Endothelial cell of umbilical vein (primary cell): ENCODE results near the gene SDCCAG8. TPM values are rescaled to one million over a fixed set of nuclear protein-coding genes. Genes with fewer than 3 reads are reported as not detected.

Experiments used
- BruUV-seq: library from RNA; stranded (reverse); fragments of 400-500 nt; replicated peaks from 2 replicates; lab custom pipeline; 2021; lab: Mats Ljungman, UMichigan
- CTCF ChIA-PET: fragments of 300-600, 350-600 bp; sonication (Branson Sonifier 250); formaldehyde crosslinking; loops from one replicate; lab custom pipeline; 2021; ENCODE audit warnings: antibody characterized with exemption, inconsistent platforms; lab: Charles Lee
- POLR2A ChIA-PET: fragments of 300-600, 350-600 bp; sonication (Branson Sonifier 250); formaldehyde crosslinking; loops from one replicate; lab custom pipeline; 2021; ENCODE audit warnings: antibody characterized with exemption, inconsistent platforms; lab: Charles Lee
- DNase-seq: peaks from one replicate; pipeline ENCODE4 v3.0.0-alpha.2; 2011; ENCODE audit warnings: low read depth, low spot score
- FAIRE-seq: peaks from 2 replicates; lab custom pipeline; 2011; peaks lifted over from hg19 to GRCh38; lab: Jason Lieb, UNC
- H2AFZ ChIP-seq: 2 replicates; pipeline ENCODE4 v1.6.0; 2012; ENCODE audit warnings: low read depth, low read length, control low read depth, inconsistent platforms
- H3K27ac ChIP-seq: 2 replicates; pipeline ENCODE4 v1.5.1; 2011; ENCODE audit warnings: low read depth, mild to moderate bottlenecking, control low read depth, low read length, moderate library complexity; ENCODE audit not compliant: insufficient read depth
- H3K27me3 ChIP-seq, 2 experiments: 2 replicates each; pipeline versions ENCODE4 v1.6.0 to v1.6.1; 2011; ENCODE audit warnings: low read length in 2 of 2, mixed read lengths in 1 of 2; ENCODE audit not compliant: control insufficient read depth in 2 of 2, insufficient read depth in 2 of 2
- H3K36me3 ChIP-seq, 2 experiments: 2 replicates in 1 of 2; 3 replicates in 1 of 2; pipeline ENCODE4 v1.5.1; 2011; ENCODE audit warnings: low read length in 2 of 2, mild to moderate bottlenecking in 1 of 2, moderate library complexity in 1 of 2; ENCODE audit not compliant: control insufficient read depth in 2 of 2, insufficient read depth in 2 of 2; ENCODE audit errors: extremely low read depth in 1 of 2
- H3K4me1 ChIP-seq: 3 replicates; pipeline ENCODE4 v1.5.1; 2011; ENCODE audit warnings: mild to moderate bottlenecking, low read length; ENCODE audit not compliant: control insufficient read depth, insufficient read depth; ENCODE audit errors: extremely low read depth
- H3K4me2 ChIP-seq: 2 replicates; pipeline ENCODE4 v1.6.1; 2011; ENCODE audit warnings: low read length, control low read depth, mixed read lengths; ENCODE audit not compliant: insufficient read depth
- H3K4me3 ChIP-seq, 3 experiments: fragments of 200-600 bp in 1 of 3; sonication (generic), shearing (Covaris generic) in 1 of 3; replicated peaks in 1 of 3; 2 replicates each; pipeline ENCODE4 v1.5.1; 2011 to 2016; ENCODE audit warnings: control low read depth in 3 of 3, low read length in 3 of 3, mild to moderate bottlenecking in 2 of 3, inconsistent platforms in 1 of 3, low read depth in 1 of 3, moderate library complexity in 1 of 3; ENCODE audit not compliant: insufficient read depth in 1 of 3
- H3K79me2 ChIP-seq: 2 replicates; pipeline ENCODE4 v1.6.0; 2012; ENCODE audit warnings: low read length, inconsistent platforms; ENCODE audit not compliant: control insufficient read depth, insufficient read depth
- H3K9ac ChIP-seq: replicated peaks from 2 replicates; pipeline ENCODE3; 2011; ENCODE audit warnings: low read length, control low read depth; ENCODE audit not compliant: insufficient read depth; ENCODE audit errors: extremely low read depth
- H3K9me1 ChIP-seq: replicated peaks from 3 replicates; pipeline ENCODE4 v1.6.0; 2011; ENCODE audit warnings: mild to moderate bottlenecking, low read length; ENCODE audit not compliant: control insufficient read depth, insufficient read depth; ENCODE audit errors: extremely low read depth
- H3K9me3 ChIP-seq: replicated peaks from 2 replicates; pipeline ENCODE4 v1.5.1; 2012; ENCODE audit warnings: low read length, inconsistent platforms; ENCODE audit not compliant: control insufficient read depth, insufficient read depth
- H4K20me1 ChIP-seq: replicated peaks from 2 replicates; pipeline ENCODE3; 2011; ENCODE audit warnings: mild to moderate bottlenecking, low read length; ENCODE audit not compliant: control insufficient read depth, insufficient read depth; ENCODE audit errors: extremely low read depth
- CTCF ChIP-seq, 2 donors: IDR thresholded peaks; 1 replicate in 1 of 2; 2 replicates in 1 of 2; pipeline ENCODE4 v1.5.1; 2011; ENCODE audit warnings: low read length in 2 of 2, mild to moderate bottlenecking in 2 of 2, moderate library complexity in 2 of 2, control low read depth in 1 of 2, inconsistent platforms in 1 of 2, low read depth in 1 of 2; ENCODE audit not compliant: insufficient read depth in 1 of 2; ENCODE audit errors: extremely low read depth in 1 of 2
- EZH2 ChIP-seq: IDR thresholded peaks from 2 replicates; pipeline ENCODE4 v1.6.1; 2012; ENCODE audit warnings: borderline replicate concordance, low read depth, mild to moderate bottlenecking, moderate library complexity, low read length, inconsistent platforms; ENCODE audit not compliant: severe bottlenecking
- FOS ChIP-seq: IDR thresholded peaks from 2 replicates; pipeline ENCODE4 v1.6.1; 2011; ENCODE audit warnings: mild to moderate bottlenecking, low read length, moderate library complexity, borderline replicate concordance; ENCODE audit not compliant: insufficient read depth
- GATA2 ChIP-seq: IDR thresholded peaks from 2 replicates; pipeline ENCODE4 v1.7.0; 2011; ENCODE audit warnings: low read depth, mild to moderate bottlenecking, moderate library complexity, mixed read lengths, low read length; ENCODE audit not compliant: insufficient read length, insufficient read depth
- JUN ChIP-seq: IDR thresholded peaks from 2 replicates; pipeline ENCODE4 v1.6.1; 2011; ENCODE audit warnings: borderline replicate concordance, low read depth; ENCODE audit not compliant: insufficient read length, insufficient read depth
- MAX ChIP-seq: IDR thresholded peaks from 2 replicates; pipeline ENCODE4 v1.6.1; 2011; ENCODE audit not compliant: insufficient read depth, insufficient read length
- MYC ChIP-seq: IDR thresholded peaks from one replicate; pipeline ENCODE4 v1.6.1; 2011; ENCODE audit warnings: mild to moderate bottlenecking, low read depth, low read length
- POLR2A ChIP-seq: IDR thresholded peaks from 2 replicates; pipeline ENCODE4 v1.6.1; 2012; ENCODE audit warnings: low read depth, mild to moderate bottlenecking, control low read depth, low read length
- POLR2AphosphoS5 ChIP-seq: IDR thresholded peaks from 2 replicates; pipeline ENCODE4 v1.6.1; 2012; ENCODE audit warnings: low read depth, mild to moderate bottlenecking, control low read depth, low read length, moderate library complexity; ENCODE audit not compliant: insufficient read depth
- dilution Hi-C: fragments of 300-500 bp; cut with MboI; formaldehyde crosslinking; loops from one replicate; pipeline ENCODE4 v1.15.0; 2019; ENCODE audit warnings: low sequenced_read_pairs; ENCODE audit not compliant: extremely low pct_ligation_motif_present
- intact Hi-C: fragments of 100-400 bp; cut with micrococcal nuclease; formaldehyde crosslinking; loops from one replicate; pipeline ENCODE4 v1.10.0; 2022
- polyA plus RNA-seq, 4 experiments: library from polyadenylated mRNA; depleted of rRNA in 3 of 4; stranded (reverse) in 3 of 4; unstranded in 1 of 4; fragments of >200 nt; gene quantifications; 2 replicates each; pipeline versions ENCODE4 v1.2.1 to v1.2.3, GENCODE V29; 2011 to 2012; ENCODE audit warnings: missing spikeins in 1 of 4
- total RNA-seq: library from RNA; stranded (reverse); gene quantifications from 2 replicates; pipeline ENCODE4 v1.2.3, GENCODE V29; 2021

SDCCAG8 gene
- total and polyA plus RNA-seq, 2 donors (not counting 3 experiments of a cell fraction or from before 2014, with no cell fraction given): 14.6 to 25.7 TPM

GRCh38 chr1:243473227-243474135 is 217.6 kb downstream of the SDCCAG8 start:
- peak overlapping the region; percentile 65 for H2AFZ ChIP-seq
- CTCF ChIA-PET: interaction anchor here (0.6 to 0.7 kb wide), 2 partner anchors 20 to 1607 kb away, joined by 4 read pairs; no protein-coding TSS in a partner anchor
- dilution Hi-C loops: no loop called here

More at GRCh38 chr1:243473227-243474135, 217.6 kb downstream of the SDCCAG8 start:
- POLR2A ChIA-PET: interaction anchor here (0.7 kb wide), 1 partner anchor 22 kb away, joined by 6 read pairs; no protein-coding TSS in a partner anchor
- Histone ChIP-seq H3K9me3 (no peaks in the 10 kb centered on the region), H3K4me1 (peaks cover 18% of the 10 kb centered on the region), H3K79me2 (no peaks in the 10 kb centered on the region), H3K9ac (peak overlapping the region; percentile 71), H4K20me1 (no peaks in the 10 kb centered on the region), H3K27me3 (no peaks in the 10 kb centered on the region), H3K4me2 (peak overlapping the region; percentile 98), H3K36me3 (no peaks in the 10 kb centered on the region), H3K9me1 (no peaks in the 10 kb centered on the region), H3K27ac (peak overlapping the region; percentile 55), H3K4me3 (peak overlapping the region; percentile 26 to 83 (median 40))
- intact Hi-C loops: loop anchor here (2.0 kb wide), 1 partner anchor 799 kb away; no protein-coding TSS in a partner anchor
- TF ChIP-seq FOS (no peak), EZH2 (no peak), MYC (no peak), POLR2A (no peak), POLR2AphosphoS5 (no peak), GATA2 (no peak), CTCF (IDR thresholded peaks at IDR 0.05; ENCODE audit: extremely low read depth in 1 of 2, insufficient read depth in 1 of 2, low read depth in 1 of 2, low read length in 2 of 2) (no peak), JUN (no peak), MAX (no peak)
- DNase-seq (peak; percentile 66), FAIRE-seq (peak; percentile 8)
- no TSS peak for BruUV-seq
